ENCODE data around the gene ITPRIPL1.

The ITPRIPL1 gene

GRCh38 chr2:96345868-96346462, 20.8 kb downstream of the ITPRIPL1 start:
- no peak for DNase-seq
- intact Hi-C loops (cut with DNase I) = no loop called here

- intact Hi-C loops (cut with DNase I) = no loop called here
These were observed 22.3 kb downstream of the ITPRIPL1 start for GRCh38 chr2:96347395-96347794.

GRCh38 chr2:96353032-96353561, 28.0 kb downstream of the ITPRIPL1 start:
- intact Hi-C loops (cut with DNase I) = no loop called here
- DNase-seq = peak in 35 of 42 donors; percentile 16 to 81 (median 45)

More at GRCh38 chr2:96347395-96347794, 22.3 kb downstream of the ITPRIPL1 start:
- DNase-seq = peak in 1 of 42 donors; percentile 21

- DNase-seq = no peak
- intact Hi-C loops (cut with DNase I) = no loop called here
These were observed 28.5 kb downstream of the ITPRIPL1 start for GRCh38 chr2:96353606-96354101.

GRCh38 chr2:96354492-96354891, 29.4 kb downstream of the ITPRIPL1 start:
- intact Hi-C loops (cut with DNase I) = no loop called here
- DNase-seq = no peak

GRCh38 chr2:96356889-96357288, 31.8 kb downstream of the ITPRIPL1 start:
- no peak for DNase-seq
- intact Hi-C loops (cut with DNase I) = loop anchor here (5.0 kb wide), 1 partner anchor 150 kb away; the partner anchor contains the start of gene NEURL3

- intact Hi-C loops (cut with DNase I) = loop anchor here (5.0 kb wide), 1 partner anchor 148 kb away; the partner anchor contains the start of gene NEURL3
- peak; percentile 38 to 93 (median 78) for DNase-seq
These were observed 34.2 kb downstream of the ITPRIPL1 start for GRCh38 chr2:96359310-96359709.

GRCh38 chr2:96359866-96360265, 34.7 kb downstream of the ITPRIPL1 start:
- intact Hi-C loops (cut with DNase I) = loop anchor here (5.0 kb wide), 1 partner anchor 147 kb away; the partner anchor contains the start of gene NEURL3

GRCh38 chr2:96361751-96362150, 36.6 kb downstream of the ITPRIPL1 start:
- intact Hi-C loops (cut with DNase I) = no loop called here

More at GRCh38 chr2:96359866-96360265, 34.7 kb downstream of the ITPRIPL1 start:
- no peak for DNase-seq

GRCh38 chr2:96369186-96369585, 44.1 kb downstream of the ITPRIPL1 start:
- intact Hi-C loops (cut with DNase I) = no loop called here
- DNase-seq = peak in 1 of 42 donors; percentile 19

More at GRCh38 chr2:96361751-96362150, 36.6 kb downstream of the ITPRIPL1 start:
- DNase-seq = no peak

GRCh38 chr2:96374211-96374951, 49.3 kb downstream of the ITPRIPL1 start:
- DNase-seq = peak in 9 of 42 donors; percentile 17 to 74 (median 34)
- intact Hi-C loops (cut with DNase I) = no loop called here

Data from head of caudate nucleus (tissue), 42 donors.